Choroid plexus epithelial cell (primary cell): ENCODE data around the gene ERC2.
A peak's percentile ranks its signal among the peaks of the same experiment; 100 is the strongest.

Experiments
- DNase-seq: peaks from one replicate; pipeline ENCODE4 v3.0.0-alpha.2; 2010; ENCODE audit warnings: low read depth
- H3K4me3 ChIP-seq: 2 replicates; pipeline ENCODE4 v1.5.1; 2011; ENCODE audit warnings: low read depth, mild to moderate bottlenecking, control low read depth, low read length, moderate library complexity
- TF ChIP-seq, protein P1 (sequence below): conservative IDR thresholded peaks from 2 replicates; pipeline ENCODE4 v1.5.1; 2011; ENCODE audit warnings: low read depth, mild to moderate bottlenecking, control low read depth, inconsistent platforms, low read length, moderate library complexity

ERC2 gene

DNA sequence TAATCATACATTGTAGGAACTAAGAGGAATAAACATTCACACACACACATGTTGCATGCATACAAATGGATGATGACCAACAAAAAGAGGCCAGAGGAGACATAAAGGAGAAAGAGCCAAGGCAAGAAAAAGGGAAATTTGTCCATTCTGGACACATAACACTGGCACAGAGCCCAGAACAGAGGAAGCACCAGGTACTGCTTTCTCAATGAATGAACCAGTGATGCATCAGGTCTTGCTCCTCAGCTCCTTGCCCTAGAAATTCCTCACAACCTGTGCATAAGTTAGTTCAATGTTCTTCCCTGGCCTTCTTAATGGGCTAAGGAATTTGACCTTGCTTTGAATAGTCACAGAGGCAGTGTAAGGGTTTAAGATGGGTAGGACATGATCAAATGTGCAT is 270.3 kb downstream of the ERC2 start:
- DNase-seq, result peak; percentile 4
- no peak overlapping the region for H3K4me3 ChIP-seq
- TF ChIP-seq, protein P1, sequence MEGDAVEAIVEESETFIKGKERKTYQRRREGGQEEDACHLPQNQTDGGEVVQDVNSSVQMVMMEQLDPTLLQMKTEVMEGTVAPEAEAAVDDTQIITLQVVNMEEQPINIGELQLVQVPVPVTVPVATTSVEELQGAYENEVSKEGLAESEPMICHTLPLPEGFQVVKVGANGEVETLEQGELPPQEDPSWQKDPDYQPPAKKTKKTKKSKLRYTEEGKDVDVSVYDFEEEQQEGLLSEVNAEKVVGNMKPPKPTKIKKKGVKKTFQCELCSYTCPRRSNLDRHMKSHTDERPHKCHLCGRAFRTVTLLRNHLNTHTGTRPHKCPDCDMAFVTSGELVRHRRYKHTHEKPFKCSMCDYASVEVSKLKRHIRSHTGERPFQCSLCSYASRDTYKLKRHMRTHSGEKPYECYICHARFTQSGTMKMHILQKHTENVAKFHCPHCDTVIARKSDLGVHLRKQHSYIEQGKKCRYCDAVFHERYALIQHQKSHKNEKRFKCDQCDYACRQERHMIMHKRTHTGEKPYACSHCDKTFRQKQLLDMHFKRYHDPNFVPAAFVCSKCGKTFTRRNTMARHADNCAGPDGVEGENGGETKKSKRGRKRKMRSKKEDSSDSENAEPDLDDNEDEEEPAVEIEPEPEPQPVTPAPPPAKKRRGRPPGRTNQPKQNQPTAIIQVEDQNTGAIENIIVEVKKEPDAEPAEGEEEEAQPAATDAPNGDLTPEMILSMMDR, result no peak

DNA sequence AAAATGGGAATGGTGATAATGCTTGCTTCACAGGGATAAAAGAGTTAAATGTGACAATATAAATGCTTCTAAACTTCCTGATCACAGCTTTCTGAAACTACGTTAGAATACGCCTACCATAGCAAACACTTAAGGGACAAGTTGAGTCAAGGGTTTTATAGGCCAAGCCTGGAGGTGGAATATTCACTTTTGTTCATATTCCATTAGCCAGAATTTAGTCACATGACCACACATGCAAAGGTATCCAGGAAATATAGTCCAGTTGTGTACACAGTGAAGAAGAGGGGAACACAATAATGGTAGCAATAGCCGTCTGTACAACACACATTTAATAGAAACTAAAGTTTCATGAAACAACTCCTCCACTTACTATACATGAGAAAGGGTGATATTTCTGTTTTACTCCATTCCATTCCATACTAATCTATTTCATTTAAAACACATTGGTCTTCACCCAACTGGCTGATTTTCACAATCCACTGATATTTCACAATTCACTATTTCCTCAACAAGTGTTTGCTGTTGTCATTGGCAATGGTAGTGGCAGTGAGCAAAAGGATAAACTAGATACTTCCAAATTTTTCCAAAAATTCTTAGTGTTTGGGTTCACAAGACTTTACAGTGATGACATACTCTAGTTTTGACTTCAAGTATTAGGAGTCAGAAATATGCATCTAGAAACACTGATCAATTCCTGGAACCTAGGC is 270.9 kb downstream of the ERC2 start:
- DNase-seq, result peak; percentile 12
- H3K4me3 ChIP-seq, result no peak overlapping the region
- TF ChIP-seq, protein P1, result no peak

DNA sequence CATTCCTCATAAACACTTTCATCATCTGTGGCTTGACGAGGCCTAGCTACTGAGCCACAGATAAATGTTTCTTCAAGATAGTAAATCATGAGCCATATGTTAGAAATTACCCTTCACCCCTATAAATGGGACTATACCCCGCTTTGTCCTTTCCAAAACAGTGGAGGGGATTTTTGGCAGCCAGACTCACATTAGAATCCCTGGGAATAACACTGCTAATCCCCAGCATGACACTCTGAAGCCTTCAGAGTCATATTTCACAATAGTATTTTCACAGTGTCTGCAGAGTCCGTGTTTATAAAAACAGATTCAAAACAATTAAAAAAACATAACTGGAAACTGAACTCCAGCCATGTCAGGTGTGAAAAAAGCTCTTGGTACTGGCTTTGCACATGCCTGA is 271.6 kb downstream of the ERC2 start:
- H3K4me3 ChIP-seq, result no peak overlapping the region
- DNase-seq, result no peak
- TF ChIP-seq, protein P1, result no peak

DNA sequence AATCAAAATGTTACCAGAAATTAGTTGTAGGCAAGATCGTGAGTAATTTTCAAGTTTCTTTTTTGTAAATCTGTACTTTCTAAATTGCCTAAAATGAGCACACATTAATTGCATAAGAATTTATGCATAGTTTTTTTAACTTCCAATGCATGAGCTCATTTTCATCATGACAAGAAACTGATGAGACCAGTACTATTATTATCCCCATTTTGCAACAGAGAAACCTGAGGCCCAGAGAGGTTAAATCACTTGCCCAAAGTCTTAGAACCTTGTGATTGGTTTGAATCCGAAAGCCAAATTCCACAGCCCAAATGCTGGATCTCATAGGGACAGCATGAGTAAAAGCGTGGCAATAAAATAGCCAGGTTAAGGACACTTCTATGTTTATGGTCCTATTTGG is 274.7 kb downstream of the ERC2 start:
- DNase-seq, result no peak
- H3K4me3 ChIP-seq, result no peak overlapping the region
- TF ChIP-seq, protein P1, result no peak

DNA sequence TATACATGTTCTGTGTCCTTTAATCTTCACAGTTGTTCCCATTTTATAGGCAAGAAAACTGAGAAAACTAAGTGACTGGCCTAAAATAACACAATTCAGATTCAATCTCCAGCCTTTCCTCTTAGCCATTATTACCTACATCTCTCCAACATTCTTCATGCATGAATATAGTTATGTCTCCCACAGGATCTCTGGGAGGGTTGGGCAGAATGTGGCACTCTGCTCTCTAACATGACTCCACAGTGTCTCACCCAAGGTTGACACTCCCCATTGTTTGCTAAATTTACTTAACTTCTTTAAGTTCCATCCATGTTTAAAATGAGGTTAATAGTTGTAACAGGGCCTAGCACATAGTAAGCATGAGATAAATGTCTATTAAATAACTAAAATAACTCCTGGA is 276.3 kb downstream of the ERC2 start:
- no peak for DNase-seq
- TF ChIP-seq, protein P1, result no peak
- H3K4me3 ChIP-seq, result no peak overlapping the region

DNA sequence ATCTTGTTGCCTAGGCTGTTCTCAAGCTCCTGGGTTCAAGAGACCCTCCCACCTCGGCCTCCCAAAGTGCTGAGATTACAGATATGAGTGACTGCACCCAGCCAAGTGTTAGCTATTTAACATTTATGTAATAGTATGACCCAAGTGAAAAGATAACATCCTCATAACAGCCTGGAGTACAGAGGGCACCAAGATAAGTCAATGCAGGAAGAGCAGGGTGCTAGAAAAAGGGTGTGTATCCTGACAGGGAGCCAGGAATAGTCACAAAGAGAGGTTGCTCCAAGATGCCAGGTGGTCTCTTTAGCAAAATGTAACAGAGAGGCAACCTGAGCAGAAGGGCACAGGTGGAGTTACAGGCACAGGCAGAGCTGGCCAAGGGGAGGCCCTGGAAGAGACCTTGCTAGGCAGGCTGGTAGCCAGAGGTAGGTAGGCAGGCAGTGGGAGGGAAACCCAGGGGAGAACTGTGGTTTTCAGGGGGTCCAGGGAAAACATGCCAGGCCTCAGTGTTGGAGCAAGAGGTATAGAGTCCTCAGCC is 277.4 kb downstream of the ERC2 start:
- TF ChIP-seq, protein P1, result no peak
- no peak for DNase-seq
- H3K4me3 ChIP-seq, result no peak overlapping the region

DNA sequence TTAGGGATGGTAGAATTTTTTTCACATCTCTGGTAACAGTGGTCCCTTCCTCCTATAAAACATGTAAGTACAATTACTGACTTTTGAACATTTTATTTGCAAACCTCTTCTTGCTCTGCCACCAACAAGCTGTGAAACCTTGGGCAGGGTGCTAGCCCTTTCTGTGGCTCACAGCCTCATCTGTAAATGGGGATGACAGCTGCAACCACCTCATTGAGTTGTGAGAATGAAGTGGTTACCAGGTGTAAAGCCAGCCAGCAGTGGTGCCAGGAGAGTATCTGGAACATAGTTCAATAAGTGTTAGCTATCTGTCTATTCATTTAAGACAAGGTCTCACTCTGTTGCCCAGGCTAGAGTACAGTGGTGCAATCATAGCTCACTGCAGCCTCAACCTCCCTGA is 278.1 kb downstream of the ERC2 start:
- TF ChIP-seq, protein P1, result no peak
- no peak for DNase-seq
- no peak overlapping the region for H3K4me3 ChIP-seq
